Colonic mucosa (tissue), 4 donors: Measurements from ENCODE around the gene CADPS. TPM values are rescaled to one million over a fixed set of nuclear protein-coding genes. Genes with fewer than 3 reads are reported as not detected.

ENCODE experiments used
- DNase-seq: peaks from one replicate; pipeline ENCODE4 v3.0.0-alpha.2; 2020
- H3K27ac ChIP-seq: fragments of 200-600 bp; one replicate; pipeline ENCODE4 v1.8.0; 2021
- H3K27me3 ChIP-seq: fragments of 200-600 bp; one replicate; pipeline ENCODE4 v1.8.0; 2021
- H3K36me3 ChIP-seq: fragments of 200-600 bp; one replicate; pipeline ENCODE4 v1.8.0; 2021
- H3K4me1 ChIP-seq: fragments of 200-600 bp; one replicate; pipeline ENCODE4 v1.8.0; 2021; ENCODE audit warnings: mild to moderate bottlenecking
- H3K4me3 ChIP-seq: fragments of 200-600 bp; one replicate; pipeline ENCODE4 v1.8.0; 2021
- H3K9ac ChIP-seq, 2 donors: one replicate each; pipeline ENCODE4 v1.7.0; 2013; ENCODE audit warnings: control low read depth in 2 of 2, low read depth in 2 of 2, low read length in 2 of 2
- H3K9me3 ChIP-seq: fragments of 200-600 bp; one replicate; pipeline ENCODE4 v1.8.0; 2021
- intact Hi-C: fragments of 100-400 bp; cut with DNase I; formaldehyde crosslinking; loops from one replicate; pipeline ENCODE4 v1.14.1; 2022
- total RNA-seq, 2 donors: library from RNA; stranded (reverse); fragmentation: NEBNext Ultra II Directional in 1 of 2; extraction: Animal tissue kit (Norgen Biotek cat#: 25700) in 1 of 2; gene quantifications; one replicate each; pipeline ENCODE4 v1.2.1, GENCODE V29; 2021
- TF ChIP-seq, protein P1 (sequence below): fragments of 200-600 bp; IDR thresholded peaks from one replicate; pipeline ENCODE4 v1.8.0; 2022; ENCODE audit warnings: antibody characterized with exemption, mild to moderate bottlenecking
- donor health status: healthy.
- donor health status: DM: no; HTN: no; CAD: no.
- donor health status: DM: no; HTN: no; CAD: no.

Gene CADPS
- total RNA-seq, 2 donors from 2014 or later = 2.9 to 6.1 TPM

- DNase-seq = no peak
- Histone ChIP-seq H3K36me3 (no peaks in the 10 kb centered on the region), H3K4me1 (no peaks in the 10 kb centered on the region), H3K9me3 (no peaks in the 10 kb centered on the region), H3K4me3 (no peak overlapping the region), H3K27me3 (no peaks in the 10 kb centered on the region), H3K27ac (no peak overlapping the region), H3K9ac (no peak overlapping the region)
- intact Hi-C loops = loop anchor here (5.0 kb wide), 1 partner anchor 224 kb away; no protein-coding TSS in a partner anchor
- TF ChIP-seq, protein P1, sequence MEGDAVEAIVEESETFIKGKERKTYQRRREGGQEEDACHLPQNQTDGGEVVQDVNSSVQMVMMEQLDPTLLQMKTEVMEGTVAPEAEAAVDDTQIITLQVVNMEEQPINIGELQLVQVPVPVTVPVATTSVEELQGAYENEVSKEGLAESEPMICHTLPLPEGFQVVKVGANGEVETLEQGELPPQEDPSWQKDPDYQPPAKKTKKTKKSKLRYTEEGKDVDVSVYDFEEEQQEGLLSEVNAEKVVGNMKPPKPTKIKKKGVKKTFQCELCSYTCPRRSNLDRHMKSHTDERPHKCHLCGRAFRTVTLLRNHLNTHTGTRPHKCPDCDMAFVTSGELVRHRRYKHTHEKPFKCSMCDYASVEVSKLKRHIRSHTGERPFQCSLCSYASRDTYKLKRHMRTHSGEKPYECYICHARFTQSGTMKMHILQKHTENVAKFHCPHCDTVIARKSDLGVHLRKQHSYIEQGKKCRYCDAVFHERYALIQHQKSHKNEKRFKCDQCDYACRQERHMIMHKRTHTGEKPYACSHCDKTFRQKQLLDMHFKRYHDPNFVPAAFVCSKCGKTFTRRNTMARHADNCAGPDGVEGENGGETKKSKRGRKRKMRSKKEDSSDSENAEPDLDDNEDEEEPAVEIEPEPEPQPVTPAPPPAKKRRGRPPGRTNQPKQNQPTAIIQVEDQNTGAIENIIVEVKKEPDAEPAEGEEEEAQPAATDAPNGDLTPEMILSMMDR = no peak
These were observed 318.9 kb downstream of the CADPS start for GRCh38 chr3:62556121-62556815.

- no peaks in the 10 kb centered on the region for H3K9me3 ChIP-seq
- H3K9ac ChIP-seq = no peak overlapping the region
- TF ChIP-seq, protein P1 = no peak
- DNase-seq = no peak
- no peaks in the 10 kb centered on the region for H3K27me3 ChIP-seq
- no peak overlapping the region for H3K4me3 ChIP-seq
- no peak overlapping the region for H3K27ac ChIP-seq
- intact Hi-C loops = no loop called here
- H3K36me3 ChIP-seq = no peaks in the 10 kb centered on the region
- H3K4me1 ChIP-seq = no peaks in the 10 kb centered on the region
These were observed 320.9 kb downstream of the CADPS start for GRCh38 chr3:62554264-62554799.

GRCh38 chr3:62553811-62554210, 321.4 kb downstream of the CADPS start:
- Histone ChIP-seq H3K36me3 (no peaks in the 10 kb centered on the region), H3K4me1 (no peaks in the 10 kb centered on the region), H3K9ac (no peak overlapping the region), H3K9me3 (no peaks in the 10 kb centered on the region), H3K4me3 (no peak overlapping the region), H3K27ac (no peak overlapping the region), H3K27me3 (no peaks in the 10 kb centered on the region)
- TF ChIP-seq, protein P1 = no peak
- no peak for DNase-seq
- intact Hi-C loops = no loop called here

GRCh38 chr3:62551556-62551955, 323.7 kb downstream of the CADPS start:
- no peak for DNase-seq
- Histone ChIP-seq H3K27ac (no peak overlapping the region), H3K4me3 (no peak overlapping the region), H3K27me3 (no peaks in the 10 kb centered on the region), H3K4me1 (no peaks in the 10 kb centered on the region), H3K9me3 (no peaks in the 10 kb centered on the region), H3K9ac (no peak overlapping the region), H3K36me3 (no peaks in the 10 kb centered on the region)
- TF ChIP-seq, protein P1 = no peak
- intact Hi-C loops = no loop called here

DNA sequence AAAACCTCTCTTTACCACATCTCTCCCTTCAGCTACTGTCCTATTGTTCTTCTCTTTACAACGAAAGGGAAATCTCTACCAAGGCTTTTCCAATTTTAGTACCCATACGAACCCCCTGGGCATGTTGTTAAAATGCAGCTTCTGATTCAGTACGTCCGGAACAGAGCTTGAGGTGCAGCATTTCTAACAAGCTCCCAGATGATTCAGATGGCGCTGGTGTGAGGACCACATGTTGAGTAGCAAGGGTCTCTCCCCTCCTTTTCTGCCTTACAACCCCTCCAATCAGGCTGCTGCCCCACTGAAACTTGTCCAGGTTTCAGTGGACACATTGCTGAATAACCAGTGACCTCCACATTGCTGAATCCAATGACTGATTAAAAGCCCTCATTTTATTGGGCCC, 324.8 kb downstream of the CADPS start:
- TF ChIP-seq, protein P1 = no peak
- intact Hi-C loops = no loop called here
- Histone ChIP-seq H3K9ac (no peak overlapping the region), H3K27ac (no peak overlapping the region), H3K4me1 (no peaks in the 10 kb centered on the region), H3K4me3 (no peak overlapping the region), H3K36me3 (no peaks in the 10 kb centered on the region), H3K9me3 (no peaks in the 10 kb centered on the region), H3K27me3 (no peaks in the 10 kb centered on the region)
- DNase-seq = no peak
